Middle frontal gyrus (tissue), 1 donor: ENCODE results near the gene MYO18A.

Source experiments
- DNase-seq: peaks from one replicate; pipeline ENCODE4 v3.0.0-alpha.2; 2015; ENCODE audit warnings: low spot score; ENCODE audit errors: extremely low spot score

The MYO18A gene

GRCh38 chr17:29079887-29080286 is 100.3 kb downstream of the MYO18A start:
- no peak for DNase-seq

- no peak for DNase-seq
Observed at GRCh38 chr17:29079433-29079832, 100.8 kb downstream of the MYO18A start.

- no peak for DNase-seq
Observed at GRCh38 chr17:29078183-29079045, 101.8 kb downstream of the MYO18A start.

GRCh38 chr17:29077320-29077719 is 102.9 kb downstream of the MYO18A start:
- no peak for DNase-seq

- DNase-seq, result no peak
Observed at GRCh38 chr17:29076722-29077121, 103.5 kb downstream of the MYO18A start.

- DNase-seq, result no peak
Observed at GRCh38 chr17:29076087-29076486, 104.1 kb downstream of the MYO18A start.

GRCh38 chr17:29074488-29074887 is 105.7 kb downstream of the MYO18A start:
- no peak for DNase-seq

GRCh38 chr17:29073520-29073919 is 106.7 kb downstream of the MYO18A start:
- no peak for DNase-seq

- DNase-seq, result no peak
Observed at GRCh38 chr17:29073045-29073444, 107.2 kb downstream of the MYO18A start.

- no peak for DNase-seq
Observed at GRCh38 chr17:29071303-29071702, 108.9 kb downstream of the MYO18A start.

- DNase-seq, result no peak
Observed at GRCh38 chr17:29070781-29071180, 109.4 kb downstream of the MYO18A start.

- DNase-seq, result no peak
Observed at GRCh38 chr17:29070308-29070707, 109.9 kb downstream of the MYO18A start.

- DNase-seq, result no peak
Observed at GRCh38 chr17:29069526-29070041, 110.6 kb downstream of the MYO18A start.

GRCh38 chr17:29068818-29069217 is 111.4 kb downstream of the MYO18A start:
- DNase-seq, result peak; percentile 77

- no peak for DNase-seq
Observed at GRCh38 chr17:29066606-29067005, 113.6 kb downstream of the MYO18A start.

- no peak for DNase-seq
Observed at GRCh38 chr17:29066047-29066446, 114.2 kb downstream of the MYO18A start.

- no peak for DNase-seq
Observed at GRCh38 chr17:29063992-29064391, 116.2 kb downstream of the MYO18A start.

GRCh38 chr17:29062215-29062614 is 118.0 kb downstream of the MYO18A start:
- no peak for DNase-seq

- no peak for DNase-seq
Observed at GRCh38 chr17:29061036-29061435, 119.2 kb downstream of the MYO18A start.

GRCh38 chr17:29060475-29060874 is 119.7 kb downstream of the MYO18A start:
- no peak for DNase-seq

GRCh38 chr17:29059281-29059680 is 120.9 kb downstream of the MYO18A start:
- no peak for DNase-seq

GRCh38 chr17:29058391-29058790 is 121.8 kb downstream of the MYO18A start:
- DNase-seq, result no peak

- DNase-seq, result no peak
Observed at GRCh38 chr17:29057361-29057760, 122.8 kb downstream of the MYO18A start.
